IPS-11a (cell line): ENCODE measurements around the gene BACH2.
"Not testable (repeated sequence)": the region's sequence is repeated elsewhere in the genome, so short reads cannot be mapped to it uniquely, and the experiment has no call there.

Experiments
- H3K4me3 ChIP-seq: one replicate; pipeline ENCODE4 v1.5.1; 2013; ENCODE audit warnings: low read depth, low read length, control low read depth

The BACH2 gene

DNA sequence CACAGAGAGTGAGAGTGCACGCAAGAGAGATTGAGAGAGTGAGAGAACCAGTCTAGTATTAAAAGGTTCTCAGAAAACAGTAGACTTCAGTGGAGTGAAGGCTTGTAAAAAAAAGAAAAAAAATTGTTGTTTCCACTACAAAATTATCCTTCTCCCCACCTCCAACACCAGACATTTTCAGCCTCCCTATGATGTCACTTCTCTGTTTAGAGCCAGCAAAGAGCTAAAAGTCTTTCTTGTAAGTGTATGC is 77.8 kb downstream of the BACH2 start:
- H3K4me3 ChIP-seq = no peak overlapping the region

DNA sequence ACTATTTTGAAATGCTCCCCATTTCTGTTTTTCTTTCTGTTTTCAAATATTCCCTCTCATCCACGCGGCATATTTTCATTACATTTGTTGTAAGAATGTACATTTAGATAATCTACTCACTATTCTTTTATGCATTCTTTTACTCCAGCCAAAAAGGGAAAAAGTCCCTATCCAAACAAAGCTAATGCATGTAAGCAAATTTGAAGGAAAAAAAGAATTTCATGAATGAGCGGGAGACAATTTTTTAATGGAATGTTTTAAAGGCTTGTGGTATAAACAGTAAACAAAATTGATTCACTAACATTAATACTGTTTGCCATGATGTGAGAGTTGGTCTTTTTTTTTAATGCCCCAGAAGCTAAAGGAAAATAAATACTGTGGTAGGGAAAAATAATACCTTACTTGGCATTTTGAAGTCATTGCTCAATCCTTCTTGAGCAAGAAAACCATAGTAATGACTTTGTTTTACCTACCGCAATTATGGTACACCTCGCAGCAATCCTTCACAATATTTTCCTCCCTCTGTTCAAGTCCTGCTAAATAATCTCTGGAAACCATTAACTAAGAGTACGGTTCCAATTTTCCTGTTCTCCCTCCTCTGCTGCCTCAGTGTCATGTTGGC is 79.0 kb downstream of the BACH2 start:
- no peak overlapping the region for H3K4me3 ChIP-seq

DNA sequence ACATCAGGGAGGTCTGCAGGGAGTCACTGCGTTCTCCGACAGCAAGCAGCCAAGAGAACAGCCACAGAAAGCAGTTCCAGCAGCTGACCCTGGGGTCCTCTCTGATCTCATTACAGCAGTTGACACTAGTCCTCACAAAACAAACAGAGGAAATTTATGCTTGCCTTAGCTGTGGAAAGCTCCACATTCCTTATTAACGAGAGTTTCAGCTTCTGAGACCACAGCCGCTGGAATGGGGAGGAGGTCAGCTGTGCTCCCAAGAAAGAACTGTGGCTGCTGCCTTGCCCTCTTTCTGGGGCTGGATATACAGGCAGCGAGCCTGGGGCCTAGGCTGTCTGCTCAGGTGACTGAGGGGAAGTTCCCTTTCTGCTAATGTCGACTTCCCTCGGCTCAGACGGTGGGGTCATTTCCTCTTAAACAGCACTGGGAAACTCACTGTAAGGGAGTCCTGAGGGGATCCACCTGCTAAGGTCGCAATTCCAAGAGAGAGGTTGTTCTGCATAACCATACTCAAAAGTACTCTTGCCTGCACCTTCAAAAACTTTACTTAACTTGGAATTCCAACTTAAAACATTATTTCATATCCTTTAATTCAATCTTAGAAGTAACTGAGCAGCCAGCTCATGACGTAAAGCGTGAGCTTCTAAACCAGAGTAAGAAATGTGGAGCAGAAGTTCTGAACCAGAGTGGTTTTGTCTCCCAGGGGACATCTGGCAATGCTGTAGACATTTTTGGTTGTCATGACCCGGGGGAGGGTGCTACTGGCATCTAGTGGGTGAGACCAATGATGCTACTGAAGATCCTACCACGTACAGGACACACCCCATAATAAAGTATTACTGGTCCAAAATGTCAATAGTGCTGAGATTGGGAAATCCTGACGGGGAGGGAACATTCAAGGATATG is 80.3 kb downstream of the BACH2 start:
- no peak overlapping the region for H3K4me3 ChIP-seq

DNA sequence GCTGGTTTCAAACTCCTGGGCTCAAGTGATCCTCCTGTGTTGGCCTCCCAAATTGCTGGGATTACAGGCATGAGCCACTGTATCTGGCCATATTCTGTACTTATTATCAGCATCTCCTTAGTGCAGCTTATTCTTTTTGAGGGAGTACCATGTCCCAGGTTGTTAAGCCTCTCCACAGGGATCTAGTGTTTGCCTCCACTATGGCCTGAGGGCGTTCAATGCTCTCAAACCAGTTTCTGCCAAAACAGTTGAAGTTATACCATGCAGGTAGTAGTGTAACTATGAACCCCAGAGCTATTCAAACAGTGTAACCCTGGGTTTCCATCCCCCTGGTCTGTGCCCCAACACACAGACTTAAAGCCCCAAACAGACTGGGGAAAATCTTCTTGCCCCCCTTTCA is 81.7 kb downstream of the BACH2 start:
- H3K4me3 ChIP-seq = no peak overlapping the region

DNA sequence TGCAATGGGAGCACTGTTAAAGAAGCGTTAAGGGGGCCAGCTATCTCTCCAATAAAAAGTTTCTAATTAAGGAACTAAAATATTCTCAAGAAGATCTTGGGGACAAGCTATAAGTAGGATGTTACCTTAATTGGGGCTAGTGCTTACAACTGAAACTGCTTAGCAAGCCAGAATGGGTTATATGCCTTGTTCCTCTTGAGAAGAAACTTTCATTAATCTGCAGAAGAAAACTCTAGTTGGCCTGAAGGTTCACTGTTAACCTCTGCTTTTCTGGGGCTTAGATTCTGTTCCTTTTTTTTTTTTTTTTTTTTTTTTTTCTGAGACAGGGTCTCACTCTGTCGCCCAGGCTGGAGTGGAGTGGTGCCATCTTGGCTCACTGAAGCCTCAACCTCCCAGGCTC is 82.2 kb downstream of the BACH2 start:
- no peak overlapping the region for H3K4me3 ChIP-seq

DNA sequence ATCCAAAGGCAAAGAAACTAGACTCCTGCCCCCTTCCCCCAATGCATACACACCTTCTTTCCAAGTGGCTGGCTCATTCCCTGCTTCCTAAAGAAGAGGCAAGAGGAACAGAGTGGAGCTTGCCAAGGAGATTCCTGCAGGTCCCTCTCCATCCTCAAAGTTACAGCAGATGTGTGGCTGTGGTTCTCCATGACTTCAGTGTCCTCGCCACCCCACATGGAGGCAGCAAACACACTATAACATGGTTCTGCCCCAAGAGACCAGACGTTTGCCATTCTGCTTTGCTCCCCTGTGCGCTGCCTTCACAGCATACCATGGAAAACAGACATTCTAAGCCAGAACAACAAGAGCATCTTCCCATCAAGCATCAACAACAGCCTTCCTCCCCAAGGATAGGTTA is 84.4 kb downstream of the BACH2 start:
- H3K4me3 ChIP-seq = no peak overlapping the region

DNA sequence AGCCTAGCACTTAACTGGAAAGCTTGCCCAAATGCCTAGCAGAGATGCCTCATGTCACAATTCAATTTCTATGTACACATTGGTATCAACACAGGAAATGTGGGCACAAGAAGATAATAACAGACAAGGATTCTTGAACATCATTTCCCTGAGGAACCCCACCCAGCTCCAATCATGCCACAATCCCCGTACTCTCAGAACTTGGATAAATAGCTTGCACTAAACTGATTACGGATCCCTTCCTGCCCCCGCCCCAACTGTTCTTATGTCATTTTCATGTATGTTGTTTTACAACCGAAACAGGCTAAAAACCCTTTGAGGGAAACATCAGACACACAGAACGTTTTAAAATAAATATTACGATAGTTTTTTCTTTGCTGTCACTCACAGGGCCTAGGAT is 87.1 kb downstream of the BACH2 start:
- no peak overlapping the region for H3K4me3 ChIP-seq

DNA sequence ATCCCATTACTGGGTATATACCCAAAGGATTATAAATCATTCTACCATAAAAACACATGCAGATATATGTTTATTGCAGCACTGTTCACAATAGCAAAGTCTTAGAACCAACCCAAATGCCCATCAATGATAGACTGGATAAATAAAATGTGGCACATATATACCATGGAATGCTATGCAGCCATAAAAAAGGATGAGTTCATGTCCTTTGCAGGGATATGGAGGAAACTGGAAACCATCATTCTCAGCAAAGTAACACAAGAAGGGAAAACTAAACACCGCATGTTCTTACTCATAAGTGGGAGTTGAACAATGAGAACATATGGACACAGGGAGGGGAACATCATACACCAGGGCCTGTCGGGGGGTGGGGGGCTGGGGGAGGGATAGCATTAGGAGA is 88.0 kb downstream of the BACH2 start:
- not testable (repeated sequence) for H3K4me3 ChIP-seq

DNA sequence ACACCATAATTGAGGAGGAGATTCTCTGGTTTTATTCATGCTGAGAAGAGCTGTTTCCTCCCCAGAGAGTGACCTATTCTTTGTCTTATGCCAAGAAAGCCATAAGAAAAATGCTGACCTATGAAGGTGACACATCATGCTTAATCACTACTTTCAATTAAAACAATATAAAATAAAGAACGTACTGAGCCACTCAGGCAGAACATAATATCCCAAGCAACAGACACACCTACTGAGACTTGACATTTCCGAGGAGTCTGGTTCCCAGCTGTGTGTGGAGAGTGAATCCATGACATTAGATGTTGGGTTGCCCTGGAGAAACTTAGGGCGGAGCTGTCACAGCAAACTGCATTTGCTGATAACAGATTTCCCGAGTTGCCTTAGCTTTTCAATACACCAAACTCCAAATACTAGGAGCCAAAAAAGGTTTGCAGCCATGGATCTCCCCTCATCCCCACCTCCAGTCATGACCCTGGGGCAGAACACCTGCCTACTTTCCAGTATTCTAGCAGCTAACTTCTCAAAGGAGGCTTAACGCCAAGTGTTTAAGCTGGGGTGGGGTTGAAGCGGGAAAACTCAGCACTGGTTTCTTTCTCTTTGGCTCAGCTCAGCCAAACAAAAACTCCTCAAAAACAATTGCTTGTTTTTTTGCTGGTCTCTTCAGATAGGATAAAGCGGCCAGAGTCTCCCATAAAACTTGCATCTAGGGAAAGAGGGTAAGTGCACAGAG is 92.2 kb downstream of the BACH2 start:
- no peak overlapping the region for H3K4me3 ChIP-seq

DNA sequence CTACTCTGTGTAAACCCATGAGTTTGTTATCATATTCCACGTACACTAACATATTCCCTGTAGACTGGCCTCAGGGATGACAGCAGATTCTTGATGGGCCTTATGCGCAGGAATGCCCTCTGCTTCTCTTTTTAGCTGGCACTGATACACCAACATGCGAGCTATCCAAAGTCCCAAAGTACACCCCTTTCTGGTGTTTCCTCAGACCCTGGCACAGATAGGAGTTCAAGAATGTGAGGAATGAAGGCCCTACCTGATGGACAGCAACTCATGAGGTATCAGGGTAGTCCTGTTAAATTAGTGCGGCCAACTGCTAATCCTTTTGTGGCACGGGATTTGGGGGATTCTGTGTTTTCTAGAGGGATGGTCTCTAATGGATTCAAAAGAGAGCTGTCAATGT is 93.0 kb downstream of the BACH2 start:
- no peak overlapping the region for H3K4me3 ChIP-seq

DNA sequence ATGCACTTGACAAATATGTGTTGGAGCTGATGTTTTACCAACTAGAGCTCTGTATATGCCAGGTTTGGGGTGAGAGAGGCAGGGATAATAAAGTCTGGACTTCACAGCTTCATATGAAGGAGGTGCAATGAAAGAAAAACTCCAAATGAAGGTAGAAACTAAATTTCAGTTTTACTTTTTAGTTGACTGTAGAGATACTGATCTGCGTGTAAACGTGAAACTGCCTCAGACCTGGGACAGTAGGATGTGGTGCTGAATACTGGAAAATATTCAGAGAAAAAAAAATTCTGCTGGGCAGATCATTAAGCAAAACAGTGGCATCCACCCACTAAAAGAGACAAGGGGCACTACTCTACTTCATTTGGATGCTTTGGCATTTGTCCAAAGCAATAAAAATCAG is 94.5 kb downstream of the BACH2 start:
- no peak overlapping the region for H3K4me3 ChIP-seq

DNA sequence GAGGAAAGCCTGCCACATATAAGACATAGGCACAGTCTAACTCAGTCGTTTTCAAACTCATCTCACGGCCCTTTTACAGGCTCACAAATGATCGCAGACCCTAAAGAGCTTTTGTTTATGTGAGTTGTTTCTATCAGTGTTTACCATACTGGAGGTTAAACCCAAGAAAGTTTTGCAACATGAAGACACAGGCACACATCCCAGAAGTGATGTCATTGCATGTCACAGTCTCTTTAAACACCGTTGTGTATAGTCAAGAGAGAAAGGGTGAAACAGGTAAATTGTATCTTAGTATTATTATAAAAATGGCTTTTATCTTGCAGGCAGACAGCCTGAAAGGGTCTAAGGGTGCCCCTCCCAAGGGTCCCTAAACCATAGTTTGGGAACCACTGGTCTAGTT is 96.7 kb downstream of the BACH2 start:
- H3K4me3 ChIP-seq = no peak overlapping the region

DNA sequence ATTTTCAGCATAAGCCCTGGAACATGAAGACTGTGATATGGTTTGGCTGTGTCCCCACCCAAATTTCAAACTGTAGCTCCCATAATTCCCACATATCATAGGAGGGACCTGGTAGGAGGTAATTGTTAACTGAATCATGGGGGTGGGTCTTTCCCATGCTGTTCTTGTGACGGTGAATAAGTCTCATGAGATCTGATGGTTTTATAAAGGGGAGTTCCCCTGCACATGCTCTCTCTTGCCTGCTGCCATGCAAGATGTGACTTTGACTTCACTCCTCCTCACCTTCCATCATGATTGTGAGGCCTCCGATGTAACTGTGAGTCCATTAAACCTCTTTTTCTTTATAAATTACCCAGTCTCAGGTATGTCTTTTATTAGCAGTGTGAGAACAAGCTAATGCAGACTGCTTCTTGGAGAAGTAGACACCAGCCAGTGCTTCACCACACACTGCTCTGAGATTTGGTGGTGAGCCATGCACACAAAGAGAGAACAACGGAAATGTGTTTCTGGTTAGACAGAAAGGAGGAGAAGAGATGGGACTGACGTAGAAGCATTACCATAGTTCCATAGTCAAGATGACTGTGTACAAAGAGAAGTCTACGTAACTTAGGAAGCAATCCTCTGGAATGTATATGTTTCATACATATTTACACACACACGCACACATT is 97.8 kb downstream of the BACH2 start:
- no peak overlapping the region for H3K4me3 ChIP-seq

DNA sequence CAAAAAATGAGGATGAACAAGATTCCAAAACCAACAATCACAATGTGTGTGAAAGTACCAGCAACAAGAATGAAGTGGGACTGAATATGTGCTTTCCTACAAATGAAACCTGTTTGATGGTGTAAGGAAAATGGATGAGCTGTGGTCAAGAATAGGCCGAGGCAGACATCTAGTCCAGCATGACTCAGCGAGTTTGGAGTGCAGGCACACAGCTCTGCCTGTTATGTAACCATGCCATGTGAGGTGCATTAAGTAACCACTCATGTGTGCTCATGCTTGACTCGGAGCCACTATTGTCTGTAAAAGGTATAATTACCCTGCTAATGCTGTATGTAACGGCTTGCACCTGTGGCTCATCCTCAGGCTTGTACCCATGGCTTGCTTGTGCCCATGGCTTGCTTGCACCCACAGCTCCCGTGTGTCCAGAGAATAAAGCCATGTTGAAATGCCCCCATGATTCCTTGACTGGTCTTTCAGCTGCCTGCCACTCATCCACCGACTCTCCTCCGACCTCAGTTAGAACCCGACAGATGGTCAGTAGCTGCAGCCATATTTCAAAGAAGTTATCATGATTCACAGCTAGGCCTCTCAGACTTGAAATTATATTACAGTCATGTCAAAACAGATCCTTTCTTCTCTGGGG is 98.7 kb downstream of the BACH2 start:
- H3K4me3 ChIP-seq = no peak overlapping the region

DNA sequence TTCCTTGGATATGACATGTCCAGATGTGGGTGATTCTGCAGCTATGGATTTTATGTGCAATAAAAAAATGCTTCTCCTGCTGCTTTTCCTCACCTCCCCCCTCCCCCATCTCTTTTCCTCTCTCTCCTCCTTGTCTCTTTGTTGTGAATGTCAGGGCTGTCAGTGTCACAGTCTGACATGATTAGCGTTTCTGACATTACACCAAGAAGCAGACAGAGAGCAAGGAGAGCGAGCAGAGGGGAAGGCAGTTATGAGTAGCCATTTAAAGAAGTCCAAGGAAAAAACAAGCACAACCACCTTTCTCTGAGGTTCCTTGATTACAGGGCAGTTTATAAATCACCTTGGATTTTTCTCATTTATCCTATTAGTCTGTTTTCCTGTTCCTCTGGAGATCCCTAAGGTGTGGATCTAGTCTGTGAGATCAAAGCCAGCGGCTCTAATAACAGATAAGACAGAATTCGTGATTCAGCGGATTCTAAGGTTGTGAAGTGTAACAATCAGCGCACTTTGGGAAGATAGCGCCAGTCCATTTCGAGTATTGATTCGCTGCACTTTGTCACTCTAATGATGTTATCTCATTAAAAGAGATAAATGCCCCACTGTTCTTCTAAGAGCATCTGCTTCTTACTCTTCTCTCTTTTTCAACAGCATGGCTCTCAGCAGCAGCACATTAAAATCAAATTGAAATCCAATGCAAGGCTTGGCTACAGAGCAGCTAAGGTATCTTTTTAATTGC is 101.4 kb downstream of the BACH2 start:
- H3K4me3 ChIP-seq = no peak overlapping the region

DNA sequence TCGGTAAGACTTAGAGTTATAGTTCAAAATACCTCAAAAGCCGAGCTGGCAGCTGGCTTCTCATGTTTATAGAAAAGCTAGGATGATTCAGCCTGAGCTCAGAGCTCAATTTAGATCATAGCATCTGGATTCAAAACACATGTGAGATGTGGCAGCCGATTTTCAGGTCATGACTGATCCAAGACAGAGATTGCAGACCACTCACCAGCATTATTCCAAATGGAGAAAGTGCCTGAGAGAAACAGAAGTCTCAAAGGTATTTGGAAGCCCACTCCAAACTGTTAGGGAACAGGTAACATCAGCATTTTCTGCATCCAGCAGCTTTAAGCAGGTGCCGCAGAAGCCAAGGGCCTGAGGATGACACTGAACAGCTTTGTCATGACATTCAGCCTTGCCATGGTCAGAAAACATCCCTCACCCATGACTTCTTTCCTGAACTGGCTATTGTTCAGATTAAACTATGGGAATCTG is 102.2 kb downstream of the BACH2 start:
- no peak overlapping the region for H3K4me3 ChIP-seq

DNA sequence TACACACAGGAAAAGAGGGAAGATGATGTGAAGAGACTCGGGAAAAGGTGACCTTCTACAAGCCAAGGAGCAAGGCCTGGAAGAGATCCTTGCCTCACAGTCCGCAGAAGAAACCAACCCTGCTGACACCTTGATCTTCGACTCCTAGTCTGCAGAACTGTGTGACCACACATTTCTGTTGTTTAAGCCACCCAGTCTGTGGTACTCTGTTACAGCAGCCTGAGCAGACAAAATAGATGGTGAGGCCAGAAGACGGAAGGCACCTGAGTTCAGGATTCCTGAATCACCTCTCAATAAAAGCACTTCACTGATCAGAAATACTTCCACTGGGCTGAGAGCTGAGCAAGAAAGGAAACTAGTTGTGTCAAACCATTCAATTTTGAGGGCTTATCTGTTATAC is 103.3 kb downstream of the BACH2 start:
- no peak overlapping the region for H3K4me3 ChIP-seq

DNA sequence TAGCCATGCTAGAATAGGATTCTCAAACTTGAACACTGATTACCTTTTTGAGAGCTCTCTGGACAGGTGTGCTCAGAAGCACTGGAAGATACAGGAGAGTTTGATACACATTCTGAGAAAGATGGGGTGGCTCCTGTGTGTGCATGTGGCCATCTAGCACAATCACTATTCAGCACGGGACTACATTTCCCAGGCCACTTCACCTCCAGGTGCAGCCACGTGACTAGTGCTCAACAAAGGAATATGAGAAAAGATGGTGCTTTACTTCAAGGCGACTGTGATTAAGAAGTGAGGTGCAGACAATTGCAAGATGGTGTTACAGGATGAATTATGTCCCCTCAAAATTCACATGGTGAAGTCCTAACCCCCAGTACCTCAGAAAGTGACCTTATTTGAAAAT is 103.8 kb downstream of the BACH2 start:
- no peak overlapping the region for H3K4me3 ChIP-seq

DNA sequence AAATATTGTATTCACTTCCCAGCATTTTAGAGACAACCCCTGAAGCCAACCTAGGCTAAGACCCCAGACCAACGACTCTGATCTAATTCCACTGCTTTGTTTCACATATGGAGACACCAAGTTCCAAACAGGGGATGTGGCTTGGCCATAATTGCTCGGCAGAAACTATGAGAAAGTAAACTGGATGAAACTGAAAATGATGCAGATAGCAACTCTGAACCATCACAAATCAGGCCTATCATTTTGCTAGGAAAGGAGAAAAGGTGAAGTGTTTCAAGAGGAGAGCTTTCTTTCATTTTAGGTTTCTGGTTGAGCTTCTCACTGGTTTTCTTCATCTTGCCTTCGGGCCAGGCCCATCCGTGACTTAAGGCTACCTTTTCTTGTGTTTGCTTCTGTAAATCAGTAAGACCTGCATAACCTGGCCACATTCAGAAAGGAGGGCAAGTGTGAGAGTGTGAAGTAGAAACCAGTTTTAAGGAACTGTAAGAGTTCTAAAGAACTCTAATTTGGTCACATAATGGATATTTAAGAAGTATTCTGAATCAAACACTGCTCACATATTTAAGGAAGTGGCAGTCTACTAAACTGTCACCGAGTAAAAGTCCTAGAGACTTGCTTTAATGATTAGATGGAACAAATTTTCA is 105.8 kb downstream of the BACH2 start:
- H3K4me3 ChIP-seq = no peak overlapping the region

DNA sequence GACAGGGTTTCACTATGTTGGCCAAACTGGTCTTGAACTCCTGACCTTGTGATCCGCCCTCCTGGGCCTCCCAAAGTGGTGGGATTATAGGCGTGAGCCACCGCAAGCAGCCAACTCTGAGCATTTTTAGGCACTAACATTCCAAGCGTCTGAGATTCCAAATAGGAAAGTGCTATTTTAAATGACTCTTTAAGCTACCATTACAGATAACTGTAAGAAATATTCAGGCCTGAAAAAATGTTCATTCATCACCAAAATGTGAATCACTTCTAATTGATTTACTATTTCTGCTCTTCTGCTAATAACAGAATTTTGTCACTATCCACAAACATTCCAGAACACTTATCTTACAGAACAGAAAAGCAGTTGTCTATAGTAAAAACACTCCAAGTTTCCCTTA is 106.5 kb downstream of the BACH2 start:
- no peak overlapping the region for H3K4me3 ChIP-seq
